HT-29 (cell line): Measurements from ENCODE around the gene UST. TPM values are rescaled to one million over a fixed set of nuclear protein-coding genes. Genes with fewer than 3 reads are reported as not detected.
"Not testable (repeated sequence)": the region's sequence is repeated elsewhere in the genome, so short reads cannot be mapped to it uniquely, and the experiment has no call there.

Source experiments
- DNase-seq: peaks from one replicate; pipeline ENCODE4 v3.0.0-alpha.2; 2015; ENCODE audit warnings: low spot score
- total RNA-seq: library from RNA; depleted of rRNA; stranded (reverse); fragments of >200 nt; shearing (Covaris generic); gene quantifications from 2 replicates; pipeline ENCODE4 v1.2.3, GENCODE V29; 2014

UST gene
- total RNA-seq, 1 experiment from 2014 or later: 3.1 TPM

DNA sequence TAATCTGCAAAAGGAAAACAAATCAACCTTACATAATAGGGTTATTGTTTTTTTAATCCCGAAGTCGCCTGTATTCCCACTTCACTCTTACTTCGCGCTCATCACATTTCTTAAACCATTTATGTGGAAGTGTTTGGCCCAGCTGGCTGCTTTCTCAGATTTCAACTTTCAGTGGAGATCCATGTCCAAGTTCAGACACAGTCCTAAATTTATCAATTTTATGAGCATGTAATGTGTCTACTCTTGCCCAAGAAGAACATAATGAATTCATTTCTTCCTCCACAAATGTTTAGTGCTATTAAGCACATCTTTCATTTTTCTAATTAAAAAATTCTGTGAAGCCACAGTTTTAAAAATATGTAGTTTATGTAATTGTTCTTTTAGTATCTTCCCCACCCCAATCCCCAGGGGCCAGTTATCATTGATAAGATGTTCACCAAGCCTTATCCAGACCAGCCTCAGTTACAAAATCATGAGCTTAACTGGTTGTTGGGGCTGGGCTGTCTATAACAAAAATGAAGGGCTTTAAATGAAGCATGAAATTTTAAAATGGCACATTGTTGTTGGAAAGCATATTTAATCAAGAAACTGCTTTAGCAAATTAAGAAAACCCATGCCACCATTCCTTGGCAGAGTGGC is 151.7 kb downstream of the UST start:
- DNase-seq: no peak

DNA sequence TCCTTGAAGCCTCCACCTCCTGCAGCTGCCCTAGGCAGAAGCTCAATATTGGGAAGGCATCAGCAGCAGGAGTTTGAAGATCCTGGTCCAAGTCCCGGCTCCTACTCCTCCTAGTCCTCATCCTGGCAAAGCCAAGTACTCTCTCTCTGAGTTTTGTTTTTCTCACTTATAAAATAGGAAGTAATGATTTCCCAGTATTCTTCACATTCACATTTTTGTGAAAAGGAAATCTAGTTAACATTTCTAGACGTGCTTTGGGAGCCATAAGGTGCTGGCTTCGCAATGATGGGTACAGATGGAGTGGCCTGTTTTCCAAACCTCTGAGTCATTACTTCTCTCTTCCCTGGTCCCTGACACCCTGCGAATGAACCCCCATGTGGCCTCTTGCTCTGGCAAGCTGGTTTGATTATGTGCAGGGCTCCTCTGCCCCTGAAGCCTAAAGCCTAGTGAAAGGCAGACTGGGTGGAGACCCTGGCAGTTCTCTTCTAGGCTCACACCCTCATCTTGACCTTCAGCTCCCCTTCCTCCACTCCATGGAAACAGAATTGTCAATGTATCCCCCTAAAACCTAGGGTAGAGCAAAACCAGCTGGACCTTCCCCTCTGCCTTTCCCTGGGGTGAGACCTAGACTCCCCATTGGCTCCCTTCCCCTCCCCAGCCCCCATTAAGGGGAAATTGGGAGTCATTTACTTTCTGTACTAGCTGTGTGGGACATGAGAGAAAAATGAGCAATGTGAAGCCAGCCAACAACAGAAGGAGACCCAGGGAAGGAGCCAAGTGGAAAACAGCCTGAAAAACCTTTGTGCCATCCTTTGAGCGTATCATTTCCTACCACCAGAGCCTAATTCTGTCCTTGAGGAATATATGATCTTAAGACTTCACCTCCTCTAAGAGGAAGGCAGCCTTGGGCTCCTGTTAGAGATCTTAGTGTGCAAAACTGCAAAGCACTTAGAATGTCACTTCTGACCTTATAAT is 158.4 kb downstream of the UST start:
- no peak for DNase-seq

DNA sequence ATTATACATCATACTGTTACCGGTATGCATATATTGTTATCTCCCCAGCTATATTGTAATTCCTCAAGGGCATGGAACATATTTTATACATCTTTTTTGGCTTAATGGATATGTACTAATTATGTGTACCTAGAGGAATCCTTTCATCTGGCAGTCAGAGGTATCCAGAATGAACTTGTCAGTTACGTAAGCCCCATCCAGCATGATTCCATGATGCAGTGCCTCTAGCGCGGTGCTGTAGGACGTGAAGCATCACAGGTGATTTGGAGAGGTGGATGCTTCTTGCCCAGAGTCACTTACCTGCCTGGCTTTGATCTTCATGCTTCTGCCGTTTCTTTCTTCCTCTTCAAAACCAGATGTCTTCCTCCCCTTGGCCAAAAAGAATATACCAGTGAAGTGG is 159.1 kb downstream of the UST start:
- DNase-seq: no peak

DNA sequence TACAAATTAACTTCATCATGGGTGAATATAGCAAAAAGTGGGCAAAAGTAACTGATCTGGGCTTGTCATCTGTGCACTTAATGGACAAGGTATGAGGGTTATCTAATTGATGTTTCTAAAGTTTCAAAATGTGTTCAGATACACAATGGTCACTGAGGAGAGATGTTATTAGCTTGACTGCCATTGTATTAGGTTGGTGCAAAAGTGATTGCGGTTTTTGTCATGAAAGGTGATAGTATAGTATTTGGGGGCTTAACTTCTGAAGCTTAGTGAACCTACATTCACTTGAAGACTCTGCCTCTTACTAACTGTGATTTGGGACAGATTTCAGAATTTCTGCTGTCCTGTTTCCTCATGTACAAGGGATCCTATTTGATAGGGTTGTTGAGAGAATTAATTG is 159.6 kb downstream of the UST start:
- no peak for DNase-seq

DNA sequence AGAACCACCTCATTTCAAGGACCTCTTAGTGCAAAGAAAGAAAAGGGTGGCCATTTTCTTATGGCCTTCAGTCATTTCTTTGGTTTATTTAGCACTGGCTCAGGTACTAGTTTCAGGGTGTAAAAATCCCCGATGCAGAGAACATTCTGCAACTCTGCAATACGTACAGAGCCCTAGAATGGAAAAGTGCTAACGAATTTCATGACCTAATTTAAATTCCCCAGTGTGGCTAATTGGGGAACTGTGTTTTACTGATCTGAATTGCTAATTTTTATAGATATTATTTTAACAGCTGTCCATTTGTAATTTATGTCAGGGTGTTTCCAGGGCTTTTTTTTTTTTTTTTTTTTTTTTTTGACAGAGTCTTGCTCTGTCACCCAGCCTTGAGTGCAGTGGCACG is 160.7 kb downstream of the UST start:
- DNase-seq: no peak

DNA sequence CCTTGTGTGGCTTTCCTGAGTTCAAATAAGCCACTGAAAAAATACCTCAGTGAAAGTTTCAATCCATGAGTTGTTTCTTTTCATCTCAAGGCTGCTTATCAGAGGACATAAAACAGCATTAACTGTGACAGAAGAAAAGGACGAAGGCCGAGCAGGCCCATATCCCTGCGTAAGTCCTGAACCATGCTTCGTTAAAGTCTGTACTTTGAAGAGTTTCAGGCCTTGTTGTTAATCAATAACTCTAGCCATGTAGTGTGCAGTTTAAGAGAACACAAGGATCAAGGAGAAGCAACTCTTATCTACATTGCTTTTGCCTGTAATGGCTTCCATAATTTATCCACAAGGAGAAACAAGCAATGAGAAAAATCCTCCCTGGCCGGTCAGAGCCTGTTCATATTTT is 165.4 kb downstream of the UST start:
- no peak for DNase-seq

DNA sequence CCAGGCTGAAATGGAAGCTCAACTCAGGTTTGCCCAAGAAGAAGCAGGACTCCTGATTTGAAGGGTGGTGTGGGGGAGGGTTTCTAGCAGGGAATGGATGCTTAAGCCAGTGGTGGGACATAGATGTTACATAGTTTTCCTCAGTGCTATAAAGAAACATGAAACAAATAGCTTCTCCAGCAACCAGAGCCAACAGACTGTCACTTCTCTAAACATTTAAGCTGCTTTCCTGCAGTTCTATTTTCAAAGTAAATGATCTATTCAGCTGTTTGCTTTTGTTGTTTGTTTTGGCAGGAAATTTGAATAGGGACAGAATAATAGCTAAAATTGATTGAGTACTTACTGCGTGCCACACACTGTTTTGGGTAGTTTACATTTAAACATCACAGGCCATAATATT is 169.0 kb downstream of the UST start:
- DNase-seq: no peak

DNA sequence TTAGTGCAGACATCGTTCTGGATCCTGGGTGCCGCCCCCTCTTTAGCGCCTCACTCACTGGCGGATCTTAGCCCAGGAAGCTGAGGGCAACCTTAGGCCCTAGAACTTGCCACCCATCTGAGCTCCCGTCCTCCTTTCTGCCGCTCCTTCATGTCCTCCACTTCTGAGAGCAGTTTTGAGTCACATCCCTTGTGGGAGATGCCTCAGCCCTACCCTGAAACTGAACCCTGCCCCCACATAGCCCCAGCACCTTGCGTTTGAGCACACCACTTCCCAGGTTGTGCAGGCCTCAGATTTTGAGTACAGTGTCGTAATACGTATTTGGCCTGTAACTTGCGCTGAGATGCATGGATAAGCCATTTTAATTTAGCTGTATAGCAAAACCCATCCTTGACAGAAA is 169.7 kb downstream of the UST start:
- DNase-seq: not testable (repeated sequence)

DNA sequence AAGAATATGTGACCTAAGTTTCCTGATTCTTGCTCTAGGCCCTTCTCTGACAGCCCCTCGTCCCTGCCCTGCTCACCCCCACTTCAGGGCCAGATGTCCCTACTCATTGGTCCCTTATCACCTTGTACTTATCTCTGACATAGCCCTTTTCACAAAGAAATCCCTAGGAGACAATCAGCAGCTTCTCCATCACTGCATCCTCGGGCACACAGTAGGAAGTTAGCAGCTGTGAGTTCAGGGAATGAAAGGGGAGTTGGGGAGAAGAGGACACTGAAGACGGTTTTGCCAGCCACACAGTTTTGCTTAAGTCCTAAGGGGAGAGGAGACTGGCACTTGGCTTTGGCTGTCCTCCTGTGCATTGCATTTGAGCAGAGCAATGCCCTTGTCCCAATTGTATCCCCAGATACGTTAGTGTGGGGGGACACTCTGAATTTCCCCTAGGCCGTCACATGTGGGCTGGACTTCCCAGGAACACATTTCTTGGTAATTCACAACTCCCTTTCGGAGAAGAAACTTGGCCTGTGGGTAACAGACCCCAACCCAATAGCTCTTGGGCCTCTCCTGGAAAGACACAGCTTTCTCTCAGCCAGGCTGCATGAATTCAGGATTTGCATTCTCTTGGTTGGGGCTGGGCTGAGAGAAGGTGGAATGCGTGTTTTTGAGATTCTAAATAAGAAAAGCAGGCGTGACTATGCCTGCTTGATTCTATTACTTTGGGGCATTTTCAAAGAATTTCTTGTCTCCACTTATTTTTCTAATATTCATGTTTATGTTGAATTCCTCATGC is 177.6 kb downstream of the UST start:
- DNase-seq: no peak

DNA sequence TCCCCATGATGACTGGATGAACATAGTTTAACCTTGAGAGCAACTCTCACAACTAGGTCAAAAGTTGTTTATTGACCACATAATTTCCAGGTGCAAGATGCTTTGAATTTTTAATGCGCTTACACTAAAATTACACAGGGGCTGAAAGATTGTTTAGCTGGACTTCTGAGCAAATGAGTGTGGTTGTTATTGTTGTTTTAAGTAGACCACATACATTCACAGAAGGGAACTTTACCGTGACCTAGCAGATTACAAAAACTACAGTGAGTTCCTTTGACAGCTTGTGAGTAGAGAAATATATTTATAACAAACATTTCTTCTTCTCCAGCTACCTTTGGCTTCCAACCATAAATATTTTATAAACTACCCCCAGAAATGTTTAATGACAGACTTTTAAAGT is 178.9 kb downstream of the UST start:
- no peak for DNase-seq

DNA sequence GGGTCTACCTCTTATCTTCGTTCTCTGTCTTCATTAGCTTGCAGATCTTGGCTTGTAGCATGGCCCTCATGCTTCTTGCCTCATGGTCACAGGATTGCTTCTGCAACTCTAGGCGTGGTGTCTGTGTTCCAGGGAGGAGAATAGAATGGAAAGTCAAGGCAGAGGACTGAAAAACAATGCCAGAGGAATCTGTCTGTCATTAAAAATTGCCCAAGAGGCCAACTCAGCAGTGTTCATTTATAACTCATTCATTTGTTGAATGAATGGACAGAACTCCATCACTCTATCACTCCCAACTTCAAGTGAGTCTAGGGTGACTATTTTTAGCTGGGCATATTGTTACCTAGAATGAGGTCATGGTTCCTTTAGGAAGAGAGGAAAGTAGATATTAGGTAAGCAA is 179.6 kb downstream of the UST start:
- DNase-seq: no peak

DNA sequence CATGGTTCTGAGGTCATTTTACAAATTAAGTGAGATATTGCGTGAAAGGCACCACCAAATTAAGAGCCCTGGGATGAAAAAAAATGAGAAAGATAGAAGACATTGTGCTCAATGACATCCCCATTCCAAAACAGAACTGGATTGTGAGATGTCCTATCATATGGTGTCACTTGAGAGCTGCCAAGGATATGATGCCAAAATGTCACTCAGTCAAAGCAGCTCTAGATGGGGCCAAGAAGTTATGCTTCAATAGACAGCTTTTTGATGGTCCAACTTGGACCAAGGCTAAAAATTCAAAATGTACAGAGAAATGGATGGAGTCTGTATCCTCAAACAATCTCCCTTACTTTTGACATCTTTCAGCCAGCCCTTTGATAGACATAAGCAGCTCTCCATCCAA is 180.8 kb downstream of the UST start:
- no peak for DNase-seq

DNA sequence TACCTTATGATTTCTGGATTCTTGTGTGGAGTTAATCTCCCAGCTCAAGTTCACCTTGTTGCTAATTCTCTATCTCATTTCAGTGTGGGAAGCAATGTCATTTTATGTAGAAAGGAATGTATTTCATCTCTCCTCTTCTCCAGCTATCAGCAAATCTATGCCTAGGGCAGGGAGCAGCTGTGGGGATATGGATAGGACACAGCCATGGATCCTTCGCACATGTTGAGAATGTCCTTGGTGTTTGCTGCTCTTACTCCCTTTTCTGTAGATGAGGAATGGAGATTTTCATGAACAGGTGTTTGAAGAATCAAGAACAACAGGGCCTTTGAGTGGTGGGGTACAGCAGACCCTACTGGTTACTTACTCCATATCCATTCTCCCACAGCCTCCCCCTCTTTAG is 182.0 kb downstream of the UST start:
- no peak for DNase-seq

DNA sequence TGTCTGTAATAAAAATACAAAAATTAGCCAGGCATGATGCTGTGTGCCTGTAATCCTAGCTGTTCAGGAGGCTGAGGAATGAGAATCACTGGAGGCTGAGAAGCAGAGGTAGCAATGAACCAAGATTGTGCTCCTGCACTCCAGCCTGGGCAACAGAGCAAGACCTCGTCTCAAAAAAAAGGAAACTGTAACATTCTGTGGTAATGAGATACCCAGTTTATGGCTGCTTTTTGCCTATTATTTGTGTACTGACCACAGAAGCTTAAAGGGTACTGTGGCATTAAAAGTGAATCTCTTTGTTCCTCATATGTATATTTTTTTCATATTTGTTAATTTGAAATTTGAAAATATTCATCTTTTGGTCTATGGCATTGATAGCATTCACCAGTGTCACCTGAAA is 185.4 kb downstream of the UST start:
- DNase-seq: no peak

DNA sequence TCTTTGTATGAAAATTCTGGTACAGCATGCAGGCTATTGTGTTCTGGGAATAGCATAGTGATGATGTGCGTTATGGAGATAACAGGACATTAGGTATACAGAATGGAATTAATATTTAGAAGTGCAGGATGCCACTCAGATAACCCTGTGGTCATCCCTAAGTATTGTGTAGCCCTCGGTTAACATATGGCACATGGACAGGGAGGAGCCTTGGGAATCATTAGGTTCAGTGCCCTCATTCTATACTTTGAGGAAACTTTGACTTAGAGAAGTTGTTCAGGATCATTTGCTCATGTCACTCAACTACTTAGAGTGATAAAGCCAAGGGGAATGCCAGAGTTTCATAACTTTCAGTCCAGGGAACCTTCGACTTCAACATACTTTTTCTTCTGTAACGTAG is 185.9 kb downstream of the UST start:
- no peak for DNase-seq

DNA sequence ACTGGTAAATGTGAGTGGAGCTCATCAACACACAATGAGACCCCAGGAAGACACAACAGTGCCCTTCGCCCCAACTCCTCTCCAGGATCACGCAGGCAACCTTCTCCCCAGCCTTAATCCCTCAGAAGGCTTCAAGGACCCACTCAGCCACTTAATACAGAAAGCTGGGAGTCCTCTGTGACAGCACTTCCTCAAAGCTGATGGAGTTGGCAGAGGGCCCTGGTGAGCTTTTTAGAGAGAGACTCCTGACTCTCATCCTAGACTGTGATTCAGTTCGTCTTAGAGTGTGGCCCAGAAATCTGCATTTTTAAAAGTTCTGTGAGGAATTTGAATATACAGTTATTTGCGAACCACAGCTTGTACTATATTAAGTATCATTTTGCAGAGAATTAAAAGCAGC is 187.7 kb downstream of the UST start:
- DNase-seq: no peak

DNA sequence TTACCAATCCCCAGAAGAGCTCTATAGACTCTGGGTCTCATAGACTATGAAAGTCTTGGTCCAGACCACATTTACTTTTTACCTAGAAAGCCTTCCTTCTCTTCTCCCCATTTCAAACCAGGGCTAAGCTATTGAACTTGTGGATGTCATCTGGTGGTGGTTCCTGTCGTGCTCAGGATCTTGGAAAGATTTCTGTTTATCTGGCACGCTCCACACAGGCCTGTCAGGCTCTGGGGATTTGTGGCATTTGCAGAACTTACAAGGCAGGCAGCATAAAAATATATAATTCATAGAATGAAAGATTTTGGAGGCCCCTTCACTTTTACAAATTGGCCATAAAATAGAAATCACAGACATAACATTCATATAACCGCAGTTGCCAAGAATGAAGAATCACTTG is 188.1 kb downstream of the UST start:
- no peak for DNase-seq

DNA sequence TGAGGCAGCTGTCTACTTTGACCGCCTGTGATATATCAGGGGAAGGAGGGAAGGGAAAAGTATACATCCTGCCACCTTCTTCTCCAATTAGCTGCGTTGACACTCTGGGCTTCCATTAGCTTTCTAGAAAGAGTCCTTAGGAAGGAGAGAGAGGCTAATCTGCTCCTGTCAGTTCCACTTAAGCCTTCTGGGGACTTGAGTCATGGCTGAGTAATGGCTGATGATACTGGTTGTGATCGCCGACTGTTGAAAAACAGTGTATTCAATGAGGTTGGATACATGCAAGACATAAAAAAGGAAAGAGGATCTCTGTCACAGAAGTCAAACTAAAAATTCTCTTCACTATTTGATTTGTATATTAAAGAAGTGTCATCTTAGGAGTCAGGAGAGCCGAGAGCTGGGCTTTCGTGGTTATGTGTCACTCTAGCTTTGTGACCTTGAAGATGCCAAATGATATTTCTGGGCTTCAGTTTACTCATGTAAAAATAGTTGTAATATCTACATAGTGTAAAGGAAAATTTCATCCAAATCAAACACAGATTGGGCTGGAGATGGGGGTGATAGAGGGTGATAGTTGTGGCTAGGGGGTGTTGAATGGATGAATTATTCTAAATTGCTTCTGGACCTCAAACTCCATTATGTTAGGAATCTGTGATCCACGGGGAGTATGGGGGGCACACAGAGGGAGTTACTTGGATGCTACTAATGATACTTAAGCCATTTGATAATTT is 189.0 kb downstream of the UST start:
- DNase-seq: no peak

DNA sequence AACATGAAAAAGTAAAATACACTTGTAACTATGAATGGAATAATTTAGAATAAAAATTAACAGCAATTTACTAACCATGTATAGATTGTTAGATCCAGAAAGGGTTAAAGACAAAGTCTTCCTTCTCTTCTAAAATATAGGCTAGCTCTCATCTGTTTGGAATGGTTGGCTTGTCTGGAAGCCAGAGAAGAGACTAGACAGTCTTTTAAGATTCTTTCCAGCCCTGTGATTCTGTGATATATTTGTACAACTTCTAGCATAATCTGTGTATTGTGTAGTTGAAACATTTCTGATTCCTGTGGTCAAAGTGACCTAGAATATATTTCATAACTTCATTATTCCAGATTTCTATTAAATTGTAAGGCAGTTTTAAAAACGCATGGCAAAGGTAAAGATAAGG is 196.6 kb downstream of the UST start:
- DNase-seq: no peak

DNA sequence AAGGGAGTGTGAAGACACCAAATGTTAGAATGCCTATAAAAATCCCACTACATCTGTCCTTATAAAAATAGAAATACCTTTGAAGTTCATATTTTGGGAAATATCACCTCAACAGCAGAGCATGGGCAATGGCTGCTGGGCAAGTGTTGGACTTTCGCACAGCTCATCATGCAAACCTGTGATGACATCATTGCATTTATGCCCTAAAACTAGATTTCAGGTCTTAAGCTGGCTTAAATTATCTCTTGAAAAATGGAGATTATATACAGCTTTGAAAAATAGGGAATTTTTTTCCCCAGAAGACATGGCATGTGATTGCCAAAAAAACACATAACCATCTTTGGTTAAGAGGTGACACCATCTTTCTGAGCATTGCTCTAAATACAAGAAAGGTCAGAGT is 197.8 kb downstream of the UST start:
- DNase-seq: no peak

DNA sequence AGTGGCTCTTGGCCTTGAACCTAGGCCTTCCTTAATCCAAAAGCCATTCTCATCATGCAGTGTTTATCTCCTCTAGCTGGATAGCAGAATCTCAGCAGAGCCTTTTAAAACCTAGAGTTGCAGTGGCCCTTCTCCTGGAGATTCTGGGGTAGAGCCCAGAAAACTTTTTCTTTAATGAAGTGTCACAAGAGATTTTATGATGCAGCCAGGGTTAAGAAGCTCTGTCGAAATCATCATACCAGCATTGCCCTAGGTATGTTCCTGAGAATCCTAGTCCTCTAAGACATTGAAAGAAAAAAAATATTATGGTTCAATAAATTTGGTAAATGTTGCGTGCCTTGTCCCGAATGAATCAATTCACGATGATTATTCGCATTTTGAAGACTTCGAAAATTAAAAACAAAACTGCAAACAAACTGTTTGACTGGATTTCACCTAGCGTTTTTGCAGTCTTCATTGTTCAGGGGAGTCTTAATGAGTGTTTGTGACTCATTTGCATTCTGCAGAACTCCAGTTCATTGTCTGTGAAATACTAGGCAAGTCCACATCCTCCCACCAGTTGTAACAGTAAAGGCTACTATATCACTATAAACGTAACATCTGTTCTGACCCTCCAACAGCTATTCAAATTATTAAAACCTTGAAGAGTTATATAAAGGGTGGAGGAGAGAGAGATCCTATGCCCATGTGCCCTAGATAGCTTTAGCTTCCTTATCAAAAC is 198.6 kb downstream of the UST start:
- no peak for DNase-seq
